ENCODE data around the gene FERMT3.

Gene FERMT3

GRCh38 chr11:64266339-64266738 lies 59.8 kb downstream of the FERMT3 start:
- DNase-seq: no peak

DNA sequence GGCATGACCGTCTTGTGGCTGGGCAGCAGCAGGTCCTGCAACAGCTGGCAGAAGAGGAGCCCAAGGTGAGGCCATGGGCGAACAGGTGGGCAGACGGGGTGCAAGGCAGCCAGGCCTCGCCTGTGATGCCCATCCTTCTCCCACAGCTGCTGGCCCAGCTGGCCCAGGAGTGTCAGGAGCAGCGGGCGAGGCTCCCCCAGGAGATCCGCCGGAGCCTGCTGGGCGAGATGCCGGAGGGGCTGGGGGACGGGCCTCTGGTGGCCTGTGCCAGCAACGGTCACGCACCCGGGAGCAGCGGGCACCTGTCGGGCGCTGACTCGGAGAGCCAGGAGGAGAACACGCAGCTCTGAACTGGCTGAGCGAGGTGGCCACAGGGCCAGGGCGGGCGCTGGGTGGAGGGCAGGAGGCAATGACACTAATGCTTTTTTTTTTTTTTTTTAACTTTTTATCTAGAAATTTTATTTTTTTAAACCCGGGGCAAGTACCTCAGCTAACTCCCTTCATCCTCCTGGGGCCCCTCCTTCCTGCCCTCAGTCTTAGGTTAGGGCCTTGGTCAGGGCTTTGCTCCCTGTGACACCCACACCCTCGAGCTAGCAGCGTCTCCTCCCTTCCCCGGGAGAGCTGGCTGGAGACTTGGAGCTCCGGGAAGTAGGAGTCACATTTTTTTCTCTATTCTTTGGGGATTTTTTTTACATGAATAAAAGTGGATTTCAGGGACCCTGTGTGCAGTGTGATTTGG lies 60.9 kb downstream of the FERMT3 start:
- DNase-seq: no peak

GRCh38 chr11:64268025-64268892 lies 61.7 kb downstream of the FERMT3 start:
- DNase-seq: peak in 1 of 2 experiments; percentile 62

- peak; percentile 59 to 62 for DNase-seq
Observed at GRCh38 chr11:64268893-64269539, 62.5 kb downstream of the FERMT3 start.

GRCh38 chr11:64269540-64270220 lies 63.2 kb downstream of the FERMT3 start:
- DNase-seq: peak; percentile 98 to 99

Measured in SW 1271 (cell line).